OCI-LY7 (cell line): ENCODE results near the gene CTNNA2. TPM values are rescaled to one million over a fixed set of nuclear protein-coding genes. Genes with fewer than 3 reads are reported as not detected.

Source experiments
- BruUV-seq: library from RNA; stranded (reverse); fragments of 400-500 nt; replicated peaks from 2 replicates; lab custom pipeline; 2021; lab: Mats Ljungman, UMichigan
- CTCF ChIA-PET: fragments of 300-600 bp; sonication (Branson Sonifier 250); formaldehyde crosslinking; loops from one replicate; lab custom pipeline; 2022; ENCODE audit warnings: antibody characterized with exemption; ENCODE audit not compliant: unreplicated experiment; lab: Charles Lee
- POLR2A ChIA-PET: fragments of 300-600 bp; sonication (Branson Sonifier 250); formaldehyde crosslinking; loops from one replicate; lab custom pipeline; 2022; ENCODE audit warnings: antibody characterized with exemption; lab: Charles Lee
- DNase-seq: peaks from one replicate; pipeline ENCODE4 v3.0.0-alpha.2; 2015; ENCODE audit warnings: low spot score
- H2AFZ ChIP-seq: fragments of 200-600 bp; sonication (generic), shearing (Covaris generic); 2 replicates; pipeline ENCODE4 v1.6.1; 2014; ENCODE audit warnings: mild to moderate bottlenecking, antibody characterized with exemption, low read length, moderate library complexity
- H3K27ac ChIP-seq: fragments of 200-600 bp; sonication (generic); 2 replicates; pipeline ENCODE4 v1.5.1; 2014; ENCODE audit warnings: mixed run types, low read depth, mild to moderate bottlenecking, moderate library complexity, low read length, inconsistent platforms; ENCODE audit not compliant: poor library complexity, severe bottlenecking
- H3K36me3 ChIP-seq: fragments of 200-600 bp; sonication (generic); 2 replicates; pipeline ENCODE4 v1.6.1; 2014; ENCODE audit warnings: mild to moderate bottlenecking, antibody characterized with exemption, low read length, moderate library complexity, mixed read lengths; ENCODE audit not compliant: insufficient read depth
- H3K4me1 ChIP-seq: fragments of 200-600 bp; sonication (generic); 2 replicates; pipeline ENCODE4 v1.5.1; 2014; ENCODE audit warnings: mild to moderate bottlenecking, low read length; ENCODE audit not compliant: insufficient read depth, poor library complexity, severe bottlenecking
- H3K4me2 ChIP-seq: fragments of 200-600 bp; sonication (generic); 2 replicates; pipeline ENCODE4 v1.6.1; 2014; ENCODE audit warnings: mild to moderate bottlenecking, low read length
- H3K4me3 ChIP-seq: fragments of 200-600 bp; sonication (generic); 2 replicates; pipeline ENCODE4 v1.5.1; 2014; ENCODE audit warnings: mild to moderate bottlenecking, low read depth, low read length; ENCODE audit not compliant: poor library complexity, severe bottlenecking
- H3K79me2 ChIP-seq: fragments of 200-600 bp; sonication (generic); 2 replicates; pipeline ENCODE4 v1.6.1; 2016; ENCODE audit warnings: low read depth, mild to moderate bottlenecking, low read length, moderate library complexity, mixed read lengths; ENCODE audit not compliant: insufficient read depth
- H3K9me2 ChIP-seq: fragments of 200-600 bp; sonication (generic); 2 replicates; pipeline ENCODE4 v1.6.1; 2016; ENCODE audit warnings: mild to moderate bottlenecking, low read length, mixed read lengths; ENCODE audit not compliant: insufficient read depth
- H3K9me3 ChIP-seq: fragments of 200-600 bp; sonication (generic); 2 replicates; pipeline ENCODE4 v1.6.1; 2014; ENCODE audit warnings: mild to moderate bottlenecking, mixed run types, low read length, mixed read lengths
- H4K20me1 ChIP-seq: fragments of 200-600 bp; sonication (generic); 2 replicates; pipeline ENCODE4 v1.6.1; 2014; ENCODE audit warnings: mild to moderate bottlenecking, antibody characterized with exemption, low read length, moderate library complexity, mixed read lengths; ENCODE audit not compliant: insufficient read depth
- EZH2phosphoT487 ChIP-seq: fragments of 200-600 bp; sonication (generic); IDR thresholded peaks from 2 replicates; pipeline ENCODE4 v1.6.1; 2018; ENCODE audit warnings: low read depth, borderline replicate concordance, mild to moderate bottlenecking, mixed run types, antibody characterized with exemption, low read length, moderate library complexity, mixed read lengths
- intact Hi-C: fragments of 100-400 bp; cut with micrococcal nuclease; formaldehyde crosslinking; loops from one replicate; pipeline ENCODE4 v1.10.0; 2022; ENCODE audit not compliant: unreplicated experiment
- total RNA-seq, 2 experiments: library from RNA; depleted of rRNA in 1 of 2; stranded (reverse); fragments of >200 nt in 1 of 2; shearing (Covaris generic) in 1 of 2; gene quantifications; 2 replicates each; pipeline ENCODE4 v1.2.3, GENCODE V29; 2014 to 2022
- TF ChIP-seq, protein P1 (sequence below): fragments of 200-600 bp; sonication (generic); conservative IDR thresholded peaks from 2 replicates; pipeline ENCODE4 v1.5.1; 2014; ENCODE audit warnings: mild to moderate bottlenecking, antibody characterized with exemption, low read length, moderate library complexity, mixed read lengths

CTNNA2 gene
- total RNA-seq, 2 experiments from 2014 or later: 0.19 to 2.7 TPM

DNA sequence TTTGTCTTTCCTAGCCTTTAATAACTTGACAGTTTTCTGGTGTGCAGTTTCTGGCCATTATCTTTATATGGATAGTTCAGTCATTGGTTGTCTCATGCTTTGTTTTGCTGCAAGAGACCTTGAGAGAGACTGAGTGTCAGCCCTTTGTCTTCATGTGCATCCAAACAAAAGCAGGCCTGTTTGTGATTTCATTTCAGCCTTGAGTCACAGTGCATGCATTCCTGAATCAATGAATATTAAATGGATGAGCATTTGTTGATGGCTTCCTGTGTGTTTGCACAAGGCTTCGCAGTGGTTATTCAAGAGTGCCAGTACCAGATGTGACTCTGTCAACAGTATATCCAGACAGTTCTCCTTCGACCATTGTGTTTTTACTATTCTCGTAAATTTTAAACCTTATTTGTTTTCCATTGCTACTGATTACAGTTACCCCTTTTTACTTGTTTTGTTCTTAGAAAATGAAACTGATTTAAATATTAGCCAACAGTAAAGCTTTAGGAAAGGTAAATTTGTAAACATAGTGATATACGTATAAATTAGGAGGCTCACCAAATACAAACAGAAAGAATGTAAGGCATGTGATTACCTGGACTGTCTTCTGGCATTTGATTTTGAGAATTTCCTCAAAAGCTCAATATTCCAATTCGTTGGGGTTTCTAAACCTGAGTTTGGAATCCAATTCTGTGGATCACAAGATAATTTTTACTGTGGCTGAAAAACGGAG, 319.8 kb downstream of the CTNNA2 start:
- Histone ChIP-seq H3K4me1 (no peaks in the 10 kb centered on the region), H3K9me3 (no peaks in the 10 kb centered on the region), H3K4me2 (no peak overlapping the region), H4K20me1 (no peaks in the 10 kb centered on the region), H2AFZ (no peak overlapping the region), H3K79me2 (no peaks in the 10 kb centered on the region), H3K9me2 (no peaks in the 10 kb centered on the region), H3K27ac (no peak overlapping the region), H3K4me3 (no peak overlapping the region), H3K36me3 (no peaks in the 10 kb centered on the region)
- no TSS peak for BruUV-seq
- POLR2A ChIA-PET: interaction anchor here (1.0 kb wide), 1 partner anchor 155 kb away, joined by 3 read pairs; no protein-coding TSS in a partner anchor
- intact Hi-C loops: no loop called here
- CTCF ChIA-PET: no interaction called here
- no peak for TF ChIP-seq EZH2phosphoT487
- TF ChIP-seq, protein P1, sequence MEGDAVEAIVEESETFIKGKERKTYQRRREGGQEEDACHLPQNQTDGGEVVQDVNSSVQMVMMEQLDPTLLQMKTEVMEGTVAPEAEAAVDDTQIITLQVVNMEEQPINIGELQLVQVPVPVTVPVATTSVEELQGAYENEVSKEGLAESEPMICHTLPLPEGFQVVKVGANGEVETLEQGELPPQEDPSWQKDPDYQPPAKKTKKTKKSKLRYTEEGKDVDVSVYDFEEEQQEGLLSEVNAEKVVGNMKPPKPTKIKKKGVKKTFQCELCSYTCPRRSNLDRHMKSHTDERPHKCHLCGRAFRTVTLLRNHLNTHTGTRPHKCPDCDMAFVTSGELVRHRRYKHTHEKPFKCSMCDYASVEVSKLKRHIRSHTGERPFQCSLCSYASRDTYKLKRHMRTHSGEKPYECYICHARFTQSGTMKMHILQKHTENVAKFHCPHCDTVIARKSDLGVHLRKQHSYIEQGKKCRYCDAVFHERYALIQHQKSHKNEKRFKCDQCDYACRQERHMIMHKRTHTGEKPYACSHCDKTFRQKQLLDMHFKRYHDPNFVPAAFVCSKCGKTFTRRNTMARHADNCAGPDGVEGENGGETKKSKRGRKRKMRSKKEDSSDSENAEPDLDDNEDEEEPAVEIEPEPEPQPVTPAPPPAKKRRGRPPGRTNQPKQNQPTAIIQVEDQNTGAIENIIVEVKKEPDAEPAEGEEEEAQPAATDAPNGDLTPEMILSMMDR: no peak
- no peak for DNase-seq

DNA sequence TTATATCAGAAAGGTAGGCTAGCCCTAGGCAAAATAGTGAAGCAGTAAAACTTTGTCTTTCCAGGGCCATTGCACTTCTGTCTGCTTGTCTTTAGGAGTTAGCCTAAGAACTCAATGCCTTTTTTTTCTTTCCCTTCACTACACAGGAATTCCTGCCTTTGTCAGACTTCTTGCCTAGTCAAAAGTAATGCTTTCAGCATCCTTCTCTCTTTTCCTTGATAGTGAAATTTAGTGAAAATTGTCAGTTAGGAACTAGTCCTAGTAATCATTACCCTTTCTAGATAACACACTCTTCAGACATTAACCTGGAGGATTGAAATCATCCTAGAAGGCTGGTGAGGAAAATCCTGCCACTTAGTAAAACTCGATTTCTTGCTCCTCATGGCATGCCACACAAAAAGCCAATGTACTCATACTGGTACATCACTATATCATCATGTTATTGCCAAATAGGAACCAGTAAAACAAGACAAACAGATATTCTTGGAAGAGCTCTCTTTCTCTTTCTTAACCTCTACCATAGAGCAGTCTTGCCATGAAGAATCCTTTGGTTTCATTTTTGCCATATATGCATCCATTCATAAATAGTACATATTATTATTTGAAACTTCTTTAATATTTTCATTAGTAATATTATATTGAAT, 320.5 kb downstream of the CTNNA2 start:
- Histone ChIP-seq H3K4me1 (no peaks in the 10 kb centered on the region), H3K27ac (no peak overlapping the region), H3K4me2 (no peak overlapping the region), H3K36me3 (no peaks in the 10 kb centered on the region), H3K79me2 (no peaks in the 10 kb centered on the region), H3K4me3 (no peak overlapping the region), H2AFZ (no peak overlapping the region), H3K9me2 (no peaks in the 10 kb centered on the region), H4K20me1 (no peaks in the 10 kb centered on the region), H3K9me3 (no peaks in the 10 kb centered on the region)
- DNase-seq: no peak
- BruUV-seq: no TSS peak
- CTCF ChIA-PET: no interaction called here
- intact Hi-C loops: no loop called here
- TF ChIP-seq, protein P1: no peak
- TF ChIP-seq EZH2phosphoT487: no peak
- POLR2A ChIA-PET: interaction anchor here (0.7 to 1.0 kb wide), 3 partner anchors 9 to 259 kb away, joined by 3 to 4 read pairs (median 3); no protein-coding TSS in a partner anchor
